Left kidney (tissue), 2 donors: Measurements from ENCODE around the gene PPP6R2. TPM values are rescaled to one million over a fixed set of nuclear protein-coding genes. Genes with fewer than 3 reads are reported as not detected.
"Not testable (repeated sequence)": the region's sequence is repeated elsewhere in the genome, so short reads cannot be mapped to it uniquely, and the experiment has no call there.

Experiments used
- DNase-seq: peaks from one replicate; pipeline ENCODE4 v3.0.0-alpha.2; 2013
- polyA plus RNA-seq: library from polyadenylated mRNA; unstranded; fragments of 120-200 nt; gene quantifications from one replicate; pipeline ENCODE4 v1.2.1, GENCODE V29; 2013; ENCODE audit not compliant: insufficient read length

The PPP6R2 gene
- polyA plus RNA-seq, 1 donor: 43.0 TPM

DNA sequence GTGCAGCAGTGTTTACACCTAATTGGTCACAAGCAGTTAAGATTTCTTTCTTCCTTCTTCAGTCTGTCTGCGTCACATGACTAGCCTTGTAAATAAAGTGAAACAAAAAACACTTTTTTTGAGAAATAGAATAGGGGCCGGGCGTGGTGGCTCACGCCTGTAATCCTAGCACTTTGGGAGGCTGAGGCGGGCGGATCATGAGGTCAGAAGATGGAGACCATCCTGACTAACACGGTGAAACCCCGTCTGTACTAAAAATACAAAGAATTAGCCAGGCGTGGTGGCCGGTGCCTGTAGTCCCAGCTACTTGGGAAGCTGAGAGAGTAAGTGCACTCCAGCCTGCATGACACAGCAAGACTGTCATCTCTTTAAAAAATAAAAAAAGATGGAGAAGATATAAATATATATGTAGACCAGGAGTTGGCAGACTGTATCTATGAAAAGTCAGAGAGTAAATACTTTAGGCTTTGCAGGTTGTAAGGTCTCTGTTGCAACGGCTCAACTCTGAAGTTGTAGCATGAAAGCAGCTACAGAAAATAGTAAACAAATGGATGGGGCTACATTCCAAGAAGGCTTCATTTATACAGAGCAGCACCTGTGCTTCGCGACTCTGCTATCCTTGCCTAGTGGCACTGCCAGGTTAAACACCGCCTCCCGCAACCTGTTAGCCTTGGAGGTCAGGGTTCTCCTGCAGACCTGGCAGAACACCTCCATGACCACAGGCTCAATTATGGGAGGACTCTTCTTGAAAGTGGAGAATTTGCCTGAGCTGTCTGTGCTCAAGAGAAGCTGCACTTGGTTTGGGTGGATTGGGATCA, 55.9 kb downstream of the PPP6R2 start:
- no peak for DNase-seq

GRCh38 chr22:50399751-50400331, 56.7 kb downstream of the PPP6R2 start:
- no peak for DNase-seq

DNA sequence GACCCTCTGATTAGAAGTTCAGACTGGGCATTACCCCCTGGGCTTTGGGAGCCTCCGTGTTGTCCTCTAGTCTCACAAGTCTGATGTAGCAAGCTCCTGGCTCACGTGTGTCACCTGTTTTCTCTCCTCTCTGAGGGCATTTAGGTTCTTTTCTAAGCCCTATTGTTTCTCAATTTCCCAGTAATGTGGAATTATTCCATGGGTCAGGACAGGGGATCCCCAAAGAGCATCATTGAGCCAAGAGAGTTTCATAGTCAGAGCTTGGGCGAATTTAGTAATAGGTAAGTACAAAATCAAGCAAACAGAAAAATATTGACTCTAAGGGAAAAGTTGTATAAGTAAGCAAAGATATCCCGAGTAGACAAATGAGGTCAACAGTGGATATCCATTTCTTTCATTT, 57.3 kb downstream of the PPP6R2 start:
- no peak for DNase-seq

GRCh38 chr22:50400931-50401330, 57.8 kb downstream of the PPP6R2 start:
- no peak for DNase-seq

- DNase-seq: no peak
These were observed 58.8 kb downstream of the PPP6R2 start for GRCh38 chr22:50401907-50402306.

DNA sequence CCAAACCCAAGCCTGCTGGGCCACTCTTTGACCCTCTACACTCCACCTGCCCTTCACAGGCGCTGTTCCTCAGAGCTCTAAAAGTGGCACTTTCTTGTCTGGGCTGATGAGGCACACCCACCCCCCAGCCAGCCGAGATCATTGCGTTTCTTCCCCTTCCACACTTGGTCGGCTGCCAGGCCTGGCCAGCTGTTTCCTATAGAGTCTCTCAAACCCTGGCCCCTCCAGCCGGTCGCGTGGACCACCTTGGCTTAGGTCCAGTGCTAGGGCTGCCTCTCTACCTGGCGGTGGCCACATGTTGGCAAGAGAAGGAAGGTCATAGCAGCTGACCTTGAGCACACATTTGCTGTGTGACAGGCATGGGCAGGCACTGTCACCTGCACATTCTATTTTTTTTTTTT, 60.6 kb downstream of the PPP6R2 start:
- DNase-seq: peak; percentile 15

GRCh38 chr22:50406416-50407170, 63.5 kb downstream of the PPP6R2 start:
- no peak for DNase-seq

GRCh38 chr22:50408311-50408710, 65.2 kb downstream of the PPP6R2 start:
- DNase-seq: no peak

DNA sequence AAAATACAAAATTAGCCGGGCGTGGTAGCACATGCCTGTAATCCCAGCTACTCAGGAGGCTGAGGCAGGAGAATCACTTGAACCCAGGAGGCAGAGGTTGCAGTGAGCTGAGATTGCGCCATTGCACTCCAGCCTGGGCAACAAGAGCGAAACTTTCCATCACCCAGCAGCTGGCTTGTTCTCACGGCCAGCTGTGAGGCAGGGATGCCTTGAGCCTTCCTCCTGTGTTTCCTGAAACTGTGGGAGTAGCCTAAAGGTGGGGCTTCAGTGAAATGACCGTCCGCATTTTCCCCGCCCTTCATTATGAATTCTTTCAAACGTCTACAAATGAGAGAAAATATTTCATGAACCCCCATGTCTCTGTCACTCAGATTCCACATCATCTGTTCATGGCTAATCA, 65.8 kb downstream of the PPP6R2 start:
- DNase-seq: not testable (repeated sequence)

DNA sequence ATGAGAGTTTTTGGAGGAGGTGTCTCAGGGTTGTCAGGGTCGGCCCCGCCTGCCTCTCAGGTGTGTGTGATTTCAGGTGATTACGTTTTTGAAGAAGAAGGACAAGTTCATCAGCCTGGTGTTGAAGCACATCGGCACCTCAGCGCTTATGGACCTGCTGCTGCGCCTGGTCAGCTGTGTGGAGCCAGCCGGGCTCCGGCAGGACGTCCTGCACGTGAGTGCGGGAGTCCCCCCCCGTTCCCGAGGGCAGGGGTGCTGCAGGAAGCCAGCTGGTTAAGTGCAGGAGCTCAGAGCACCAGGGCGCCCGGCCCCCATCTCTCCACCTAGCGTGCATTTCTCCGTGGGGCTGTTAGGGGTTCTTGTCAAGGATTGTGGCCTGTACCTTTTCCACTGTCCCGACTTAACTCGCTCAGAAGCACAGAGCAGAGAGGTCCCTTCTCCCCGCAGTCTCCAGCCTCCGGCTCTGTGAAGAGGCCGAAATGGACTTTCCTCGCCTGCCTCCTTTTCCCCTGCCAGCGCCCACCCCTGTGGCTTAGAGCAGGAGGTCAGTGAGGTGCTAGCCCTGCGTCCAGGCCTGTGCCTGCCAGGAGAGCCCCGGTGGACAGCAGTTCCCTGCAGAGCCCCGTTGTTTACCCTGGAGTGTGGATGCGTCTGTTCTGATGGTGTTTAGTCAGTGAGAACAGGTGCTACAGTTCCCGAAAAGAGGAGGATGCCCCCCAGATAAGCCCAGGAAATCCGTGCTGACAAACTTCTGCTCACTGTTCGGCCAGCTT, 71.5 kb downstream of the PPP6R2 start:
- DNase-seq: no peak

DNA sequence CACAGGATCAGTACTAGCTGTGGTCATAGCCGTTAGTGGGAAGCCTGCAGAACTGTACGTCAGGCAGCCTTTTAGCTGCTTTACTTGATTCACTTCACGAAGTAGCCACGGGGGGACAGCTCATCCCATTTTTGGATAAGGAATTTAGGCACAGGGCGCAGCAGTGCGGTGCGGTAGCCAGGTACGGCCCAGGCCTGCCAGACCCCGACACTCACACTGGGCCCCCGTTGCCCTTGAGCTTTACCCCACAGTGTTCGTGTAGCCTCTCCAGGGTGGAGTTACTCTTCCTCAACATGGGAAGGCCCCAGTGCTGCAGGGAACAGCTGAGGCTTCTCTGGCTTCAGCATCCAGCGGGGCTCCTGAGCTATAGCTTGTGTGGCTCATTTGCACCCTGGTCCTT, 72.3 kb downstream of the PPP6R2 start:
- DNase-seq: no peak

- no peak for DNase-seq
These were observed 73.9 kb downstream of the PPP6R2 start for GRCh38 chr22:50416996-50417395.

GRCh38 chr22:50417411-50418210, 74.5 kb downstream of the PPP6R2 start:
- DNase-seq: no peak

GRCh38 chr22:50418624-50419023, 75.5 kb downstream of the PPP6R2 start:
- no peak for DNase-seq

DNA sequence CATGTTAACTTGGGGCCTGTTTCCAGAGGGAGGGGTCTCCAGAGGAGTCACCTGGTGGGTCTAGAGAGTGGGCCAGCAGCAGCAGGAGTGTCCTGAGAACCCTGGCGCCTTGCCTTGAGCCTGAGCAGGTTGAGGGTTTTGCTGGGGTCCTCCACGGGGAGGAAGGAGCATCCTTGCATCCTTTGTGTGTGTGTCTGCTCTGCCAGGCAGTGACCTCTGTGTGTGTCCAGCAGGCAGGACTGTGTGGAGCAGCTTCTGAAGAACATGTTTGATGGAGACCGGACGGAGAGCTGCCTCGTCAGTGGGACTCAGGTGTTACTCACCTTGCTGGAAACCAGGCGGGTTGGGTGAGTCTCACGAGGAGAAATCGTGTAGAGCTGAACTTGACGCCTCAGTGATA, 76.0 kb downstream of the PPP6R2 start:
- DNase-seq: no peak

DNA sequence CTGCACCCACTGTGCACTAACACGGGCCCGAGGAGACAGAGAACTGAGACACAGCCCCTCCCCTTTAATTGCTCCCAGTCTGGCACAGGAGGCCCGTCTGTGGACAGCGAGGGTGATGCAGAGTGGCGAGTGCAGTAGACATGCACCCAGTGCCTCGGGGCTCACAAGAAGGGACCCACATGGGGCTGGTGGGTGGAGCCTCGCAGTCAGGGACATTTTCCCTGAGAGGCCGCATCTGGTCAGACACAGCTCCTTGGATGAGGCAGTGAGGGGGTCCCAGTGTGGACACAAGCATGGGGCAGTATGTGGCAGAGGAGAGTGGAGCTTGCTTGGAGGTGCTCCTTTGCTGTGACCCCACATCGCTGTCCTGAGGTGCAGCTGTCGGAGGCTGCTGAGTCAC, 76.9 kb downstream of the PPP6R2 start:
- no peak for DNase-seq

- DNase-seq: no peak
These were observed 77.5 kb downstream of the PPP6R2 start for GRCh38 chr22:50420581-50420980.

DNA sequence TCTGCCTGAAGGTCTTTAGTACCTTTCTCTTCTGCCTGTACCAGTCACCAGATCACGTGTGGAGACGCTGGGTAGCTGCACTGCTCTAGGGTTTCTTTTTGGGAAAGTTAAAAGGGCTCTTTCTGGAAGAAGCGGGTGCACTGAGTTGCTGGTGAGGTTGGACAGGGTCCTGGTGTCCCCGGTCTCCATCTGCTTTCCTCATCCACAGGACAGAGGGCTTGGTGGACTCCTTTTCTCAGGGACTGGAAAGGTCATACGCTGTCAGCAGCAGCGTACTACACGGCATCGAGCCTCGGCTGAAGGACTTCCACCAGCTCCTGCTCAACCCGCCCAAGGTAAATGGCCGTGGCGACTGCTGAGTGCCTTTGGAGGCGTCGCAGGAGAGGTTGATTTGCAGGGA, 78.9 kb downstream of the PPP6R2 start:
- no peak for DNase-seq

- no peak for DNase-seq
These were observed 80.1 kb downstream of the PPP6R2 start for GRCh38 chr22:50422961-50423815.

- no peak for DNase-seq
These were observed 80.8 kb downstream of the PPP6R2 start for GRCh38 chr22:50423956-50424355.
